Uterus (tissue), 4 donors: ENCODE results near the gene LRBA. TPM values are rescaled to one million over a fixed set of nuclear protein-coding genes. Genes with fewer than 3 reads are reported as not detected.
"Not testable (repeated sequence)": the region's sequence is repeated elsewhere in the genome, so short reads cannot be mapped to it uniquely, and the experiment has no call there.

Experiments used
- DNase-seq, 2 donors: peaks; one replicate each; pipeline ENCODE4 v3.0.0-alpha.2; 2019 to 2020
- H3K27ac ChIP-seq, 2 donors: fragments of 200-600 bp; sonication (generic); 1 replicate in 1 of 2; 2 replicates in 1 of 2; pipeline ENCODE4 v1.5.1; 2016 to 2018
- H3K27me3 ChIP-seq, 2 donors: fragments of 200-600 bp; sonication (generic); one replicate each; pipeline ENCODE4 v1.5.1; 2018 to 2019; ENCODE audit warnings: control low read depth in 1 of 2
- H3K36me3 ChIP-seq, 2 donors: fragments of 200-600 bp; sonication (generic); one replicate each; pipeline ENCODE4 v1.5.1; 2019; ENCODE audit warnings: control low read depth in 1 of 2
- H3K4me1 ChIP-seq, 2 donors: fragments of 200-600 bp; sonication (generic); one replicate each; pipeline ENCODE4 v1.5.1; 2018 to 2019; ENCODE audit warnings: control low read depth in 1 of 2
- H3K4me3 ChIP-seq, 2 donors: fragments of 200-600 bp; sonication (generic); 1 replicate in 1 of 2; 2 replicates in 1 of 2; pipeline ENCODE4 v1.5.1; 2018 to 2019; ENCODE audit warnings: mild to moderate bottlenecking in 1 of 2
- H3K9me3 ChIP-seq, 2 donors: fragments of 200-600 bp; sonication (generic); one replicate each; pipeline ENCODE4 v1.5.1; 2019; ENCODE audit warnings: control low read depth in 1 of 2
- CTCF ChIP-seq, 4 experiments: fragments of 200-600 bp in 2 of 4; fragments of 450-650 bp in 2 of 4; sonication (generic) in 2 of 4; IDR thresholded peaks; one replicate each; pipeline ENCODE4 v1.5.1; 2016 to 2019; ENCODE audit warnings: antibody characterized with exemption in 4 of 4, mild to moderate bottlenecking in 2 of 4, moderate library complexity in 1 of 4
- POLR2A ChIP-seq, 2 donors: fragments of 450-650 bp; IDR thresholded peaks; one replicate each; pipeline ENCODE4 v1.6.1; 2016; ENCODE audit warnings: antibody characterized with exemption in 2 of 2, mild to moderate bottlenecking in 1 of 2, moderate library complexity in 1 of 2
- intact Hi-C: fragments of 100-400 bp; cut with DNase I; formaldehyde crosslinking; loops from one replicate; pipeline ENCODE4 v1.15.1; 2023; ENCODE audit warnings: low total_unique reads
- total RNA-seq, 4 donors: library from RNA; depleted of rRNA in 3 of 4; stranded (reverse); fragments of >200 nt in 3 of 4; gene quantifications; one replicate each; pipeline versions ENCODE4 v1.1.0 to v1.2.4, GENCODE V29; 2014 to 2023
- donor health status: DM: yes; HTN: yes; CAD: no.

LRBA gene
- total RNA-seq, 4 donors from 2014 or later, result 32.0 to 126 (median 41.7) TPM

- no peaks in the 10 kb centered on the region for H3K4me1 ChIP-seq
- no peaks in the 10 kb centered on the region for H3K36me3 ChIP-seq
- intact Hi-C loops, result no loop called here
- H3K27ac ChIP-seq, result no peak overlapping the region
- no peaks in the 10 kb centered on the region for H3K9me3 ChIP-seq
- no peak overlapping the region for H3K4me3 ChIP-seq
- DNase-seq, result no peak
- TF ChIP-seq POLR2A (IDR thresholded peaks at IDR 0.05), result no peak
- no peak for TF ChIP-seq CTCF (IDR thresholded peaks at IDR 0.05)
- no peaks in the 10 kb centered on the region for H3K27me3 ChIP-seq
Measured at GRCh38 chr4:150570862-150571261, 444.2 kb downstream of the LRBA start.

GRCh38 chr4:150569998-150570535, 445.0 kb downstream of the LRBA start:
- no peaks in the 10 kb centered on the region for H3K4me1 ChIP-seq
- TF ChIP-seq POLR2A (IDR thresholded peaks at IDR 0.05) (no peak), CTCF (IDR thresholded peaks at IDR 0.05) (no peak)

GRCh38 chr4:150569384-150569987, 445.6 kb downstream of the LRBA start:
- intact Hi-C loops, result no loop called here
- no peak for DNase-seq
- no peaks in the 10 kb centered on the region for H3K27me3 ChIP-seq
- H3K4me3 ChIP-seq, result no peak overlapping the region
- TF ChIP-seq POLR2A (IDR thresholded peaks at IDR 0.05) (no peak), CTCF (IDR thresholded peaks at IDR 0.05) (no peak)
- H3K36me3 ChIP-seq, result no peaks in the 10 kb centered on the region
- no peaks in the 10 kb centered on the region for H3K4me1 ChIP-seq
- no peaks in the 10 kb centered on the region for H3K9me3 ChIP-seq
- H3K27ac ChIP-seq, result no peak overlapping the region

More at GRCh38 chr4:150569998-150570535, 445.0 kb downstream of the LRBA start:
- Histone ChIP-seq H3K4me3 (no peak overlapping the region), H3K27ac (no peak overlapping the region), H3K36me3 (no peaks in the 10 kb centered on the region), H3K9me3 (no peaks in the 10 kb centered on the region), H3K27me3 (no peaks in the 10 kb centered on the region)
- no peak for DNase-seq
- intact Hi-C loops, result no loop called here

- TF ChIP-seq CTCF (IDR thresholded peaks at IDR 0.05), result no peak
- TF ChIP-seq POLR2A (IDR thresholded peaks at IDR 0.05), result no peak
- Histone ChIP-seq H3K9me3 (no peaks in the 10 kb centered on the region), H3K36me3 (no peaks in the 10 kb centered on the region), H3K27me3 (no peaks in the 10 kb centered on the region), H3K4me3 (no peak overlapping the region), H3K4me1 (no peaks in the 10 kb centered on the region), H3K27ac (no peak overlapping the region)
- intact Hi-C loops, result no loop called here
- DNase-seq, result no peak
Measured at GRCh38 chr4:150567070-150567469, 448.0 kb downstream of the LRBA start.

GRCh38 chr4:150564967-150565366, 450.1 kb downstream of the LRBA start:
- H3K9me3 ChIP-seq, H3K36me3 ChIP-seq, H3K27me3 ChIP-seq, DNase-seq, intact Hi-C loops, H3K4me1 ChIP-seq, H3K4me3 ChIP-seq, H3K27ac ChIP-seq: not testable (repeated sequence)
